MV-4-11 (cell line): ENCODE measurements around the gene ZNF366.
"Not testable (repeated sequence)": the region's sequence is repeated elsewhere in the genome, so short reads cannot be mapped to it uniquely, and the experiment has no call there.

Source experiments
- DNase-seq: peaks from one replicate; lab custom pipeline; 2025; lab: John Stamatoyannopoulos, UW

ZNF366 gene

DNA sequence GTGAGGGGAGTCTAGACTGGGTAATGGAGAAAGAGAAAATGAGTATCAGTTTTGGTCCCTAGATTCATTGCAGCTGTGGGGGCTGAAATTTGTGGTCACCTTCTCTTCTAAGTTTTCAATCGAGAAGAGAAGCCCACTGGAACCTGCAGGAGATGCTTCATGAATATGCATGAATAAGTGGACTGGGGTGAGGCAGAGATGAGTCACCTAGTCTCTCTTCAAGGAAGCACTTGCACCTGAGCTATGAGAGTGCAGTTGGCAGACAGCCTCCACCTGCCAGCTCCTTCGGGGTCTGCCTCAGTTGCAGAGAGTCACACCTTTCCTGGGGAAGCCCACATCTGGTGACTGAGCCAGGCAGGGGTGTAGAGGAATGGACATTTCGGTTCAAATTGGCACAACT is 69.1 kb downstream of the ZNF366 start:
- no peak for DNase-seq

DNA sequence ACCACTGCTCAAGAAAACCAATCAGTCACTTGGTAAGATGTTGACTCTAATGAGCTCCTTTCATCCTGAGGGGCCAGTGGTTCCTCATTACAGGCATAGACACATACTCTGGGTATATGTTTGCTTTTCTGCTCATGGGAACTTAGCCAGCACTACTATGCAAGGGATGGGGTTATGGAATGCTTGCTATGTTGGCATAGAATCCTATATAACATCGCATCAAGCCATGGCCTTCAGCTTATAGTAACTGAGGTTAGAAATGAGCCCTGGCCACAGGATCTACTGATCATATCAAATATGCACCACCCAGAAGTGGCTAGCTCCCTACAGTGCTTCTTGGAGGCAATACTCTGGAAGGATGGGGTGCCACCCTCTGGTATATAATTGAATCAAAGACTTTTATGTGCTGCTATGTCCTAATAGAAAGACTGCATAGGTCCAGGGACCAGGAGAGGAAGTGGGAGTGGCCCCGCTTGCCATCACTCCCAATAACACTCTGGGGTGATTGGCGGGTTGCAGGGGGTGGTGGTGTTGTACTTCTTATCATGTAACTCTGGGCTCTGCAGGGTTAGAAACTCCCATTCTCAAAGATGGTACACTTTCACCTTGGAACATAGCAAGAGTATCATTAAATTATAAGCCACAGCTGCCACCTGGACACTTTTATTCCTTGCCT is 70.3 kb downstream of the ZNF366 start:
- peak; percentile 38 for DNase-seq

DNA sequence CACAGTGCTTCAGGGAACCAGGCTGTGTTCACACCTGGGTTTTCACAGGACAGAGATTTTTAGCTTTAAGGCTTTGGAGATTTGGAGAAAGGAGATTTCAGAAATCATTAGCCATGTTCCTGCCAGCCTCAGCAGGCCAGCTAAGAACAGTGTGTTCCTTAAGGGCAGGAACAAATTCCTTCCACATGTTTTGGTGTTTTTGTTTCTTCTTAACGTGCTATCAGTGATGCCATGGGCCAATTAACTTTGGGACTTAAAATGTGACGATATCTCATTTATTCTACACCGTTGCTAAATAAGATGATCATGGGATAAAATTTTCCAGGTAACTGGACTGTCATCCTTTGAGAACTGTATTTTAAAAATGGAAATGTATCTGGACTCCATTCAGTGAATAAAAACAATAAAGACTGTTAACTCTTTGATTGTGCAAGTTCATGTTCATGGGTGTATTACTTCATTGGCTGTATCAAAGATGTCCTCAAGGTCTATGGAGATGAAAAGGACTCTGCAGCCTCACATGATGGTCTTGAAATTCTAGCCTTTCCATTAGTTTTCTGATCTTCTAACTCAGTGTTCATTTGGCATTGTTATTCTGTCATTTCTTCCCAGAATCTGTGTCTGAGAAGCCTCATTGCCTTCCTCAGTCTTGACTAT is 72.3 kb downstream of the ZNF366 start:
- DNase-seq: no peak

DNA sequence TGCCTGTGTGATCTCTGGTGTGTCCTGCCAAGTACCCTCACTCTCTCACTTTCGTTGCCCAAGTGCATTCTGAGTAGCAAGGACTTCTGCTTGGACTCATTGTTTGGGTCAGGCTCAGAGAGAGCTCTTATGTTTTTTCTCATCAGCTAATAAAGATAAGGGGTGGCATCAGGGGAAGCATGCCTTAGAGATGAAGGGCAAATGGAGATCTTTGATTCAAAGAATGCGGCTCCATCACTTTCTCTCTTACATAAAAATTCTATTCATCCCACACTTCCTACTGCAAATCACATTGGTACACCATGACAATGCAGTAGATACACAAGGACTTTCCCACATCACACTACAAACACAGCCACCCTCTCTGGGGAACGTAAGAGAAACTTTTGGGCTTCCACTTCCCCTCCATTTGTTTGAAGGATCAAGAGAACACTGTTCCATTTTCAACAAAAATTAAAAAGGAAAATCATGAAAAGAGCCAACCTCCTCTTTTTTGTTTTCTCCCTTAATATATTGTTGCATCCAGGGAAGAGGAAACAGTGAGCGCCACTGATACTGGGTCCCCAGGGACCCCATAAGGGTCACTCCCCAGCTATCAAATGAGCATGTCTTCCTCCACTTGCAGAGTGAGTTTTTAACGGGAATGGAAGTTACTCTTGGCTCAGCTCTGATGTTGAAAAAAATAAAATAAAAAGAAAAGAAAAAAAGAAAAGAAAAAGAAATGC is 73.0 kb downstream of the ZNF366 start:
- no peak for DNase-seq

DNA sequence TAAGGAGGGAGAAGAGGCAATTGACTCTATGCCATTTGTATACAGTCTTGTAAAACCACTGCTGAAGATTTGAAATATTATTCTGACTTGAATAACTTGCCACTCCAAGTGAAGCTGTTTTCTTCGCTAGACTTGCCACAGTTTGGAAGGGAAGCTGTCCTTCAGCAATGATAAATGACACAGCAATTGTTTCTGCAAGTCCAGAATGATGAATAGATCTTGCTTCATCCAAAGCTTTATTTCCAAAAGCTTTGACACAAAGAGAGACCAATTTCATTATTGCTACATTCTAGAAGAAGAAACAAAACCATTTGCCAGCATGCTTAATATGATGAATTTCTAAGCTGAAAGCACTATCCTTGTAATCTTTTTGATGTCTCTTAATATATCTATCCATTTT is 73.7 kb downstream of the ZNF366 start:
- DNase-seq: peak; percentile 57

DNA sequence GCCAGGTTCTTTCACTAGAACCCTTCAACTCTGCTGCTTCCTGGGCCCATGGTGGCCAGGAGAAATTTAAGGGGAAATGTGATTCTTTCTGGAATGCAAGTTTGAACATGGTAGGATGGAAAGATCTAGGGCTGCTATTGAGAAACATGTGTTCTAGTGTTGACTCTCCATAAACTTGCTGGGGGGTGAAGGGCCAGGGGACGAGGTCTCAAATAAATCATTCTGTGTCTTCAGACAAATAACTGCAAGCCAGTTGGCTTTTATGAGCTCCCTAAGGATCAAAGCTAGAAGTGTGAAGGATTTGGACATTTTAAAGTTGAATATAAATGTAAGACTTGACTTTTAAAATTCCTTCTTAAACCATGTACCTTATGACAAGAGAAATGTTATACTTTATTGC is 78.5 kb downstream of the ZNF366 start:
- no peak for DNase-seq

DNA sequence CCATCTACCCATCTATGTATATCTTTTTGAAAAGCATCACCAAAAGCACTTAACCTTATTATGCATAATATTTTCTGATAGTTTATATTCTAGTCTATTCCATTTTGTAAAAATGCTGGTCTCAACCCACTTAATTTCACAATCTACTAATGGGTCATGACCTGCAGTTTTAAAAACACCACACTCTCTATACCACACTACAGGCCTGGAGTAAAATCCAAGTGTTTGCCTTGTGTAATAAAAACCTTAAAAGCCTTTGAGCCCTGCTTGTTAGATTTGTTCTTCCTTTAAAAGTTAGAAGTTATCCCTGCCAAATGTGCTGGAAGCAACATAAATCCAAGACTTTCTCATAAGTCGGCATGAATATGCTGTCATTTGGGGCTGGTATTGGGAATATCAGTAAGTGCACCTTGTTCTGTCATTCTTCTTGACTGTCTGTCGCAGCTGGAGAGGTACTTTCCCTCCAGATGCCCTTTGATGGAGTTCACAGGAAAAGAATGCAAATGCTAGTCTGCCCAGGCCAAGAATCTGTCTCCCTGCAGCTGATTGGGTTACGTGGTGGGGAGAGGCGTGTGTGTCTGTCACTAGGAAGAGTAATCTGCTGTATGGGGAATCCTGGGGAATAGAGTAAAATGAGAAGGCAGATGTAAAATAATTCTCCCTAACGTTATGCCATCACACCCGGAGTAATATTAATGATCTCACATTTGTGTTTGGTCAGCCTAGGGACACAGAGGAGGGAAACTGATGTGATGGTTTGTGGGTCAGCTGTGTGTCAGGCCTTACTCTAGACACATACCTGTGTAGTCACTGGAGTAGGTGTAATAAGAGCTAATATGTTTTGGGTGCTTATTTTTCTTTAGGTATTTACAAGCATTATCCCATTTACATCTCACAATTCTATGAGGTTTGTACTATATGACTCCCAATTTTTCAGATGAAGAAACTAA is 79.4 kb downstream of the ZNF366 start:
- no peak for DNase-seq

DNA sequence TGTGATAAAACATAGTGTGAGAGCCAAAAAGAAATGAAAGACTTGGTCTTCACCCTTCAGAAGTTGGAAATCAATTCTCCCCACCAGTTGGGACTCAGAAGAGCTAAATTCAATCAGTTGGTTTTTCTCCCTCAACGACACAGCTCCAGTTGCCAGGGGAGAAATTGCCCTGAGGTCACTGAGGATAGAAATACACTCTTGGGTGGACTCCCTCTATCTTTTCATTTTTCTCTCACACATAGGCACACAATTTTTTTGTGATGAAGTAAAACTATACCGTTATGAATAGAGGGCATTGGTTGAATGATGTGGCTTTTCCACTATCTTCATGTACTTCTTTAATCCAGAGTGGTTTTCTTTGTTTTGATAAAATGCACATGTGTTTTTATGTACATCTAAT is 80.2 kb downstream of the ZNF366 start:
- DNase-seq: no peak

DNA sequence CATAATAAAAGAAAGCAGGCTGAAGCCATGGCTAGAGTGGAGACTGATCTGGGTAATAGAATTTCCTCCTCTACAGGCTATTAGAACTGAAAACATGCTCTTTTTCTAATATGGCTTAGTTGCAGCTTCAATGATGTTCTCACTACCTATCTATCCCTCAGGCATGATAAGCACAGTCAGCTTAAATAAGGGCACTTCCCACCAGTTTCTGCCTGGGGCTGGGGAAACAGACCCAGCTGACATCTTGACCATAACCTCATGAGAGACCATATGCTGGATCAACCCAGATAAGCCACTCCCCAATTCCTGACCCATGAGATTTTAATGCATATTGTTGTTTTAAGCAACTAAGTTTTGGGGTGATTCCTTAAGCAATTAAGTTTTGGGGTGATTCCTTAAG is 81.2 kb downstream of the ZNF366 start:
- DNase-seq: no peak

DNA sequence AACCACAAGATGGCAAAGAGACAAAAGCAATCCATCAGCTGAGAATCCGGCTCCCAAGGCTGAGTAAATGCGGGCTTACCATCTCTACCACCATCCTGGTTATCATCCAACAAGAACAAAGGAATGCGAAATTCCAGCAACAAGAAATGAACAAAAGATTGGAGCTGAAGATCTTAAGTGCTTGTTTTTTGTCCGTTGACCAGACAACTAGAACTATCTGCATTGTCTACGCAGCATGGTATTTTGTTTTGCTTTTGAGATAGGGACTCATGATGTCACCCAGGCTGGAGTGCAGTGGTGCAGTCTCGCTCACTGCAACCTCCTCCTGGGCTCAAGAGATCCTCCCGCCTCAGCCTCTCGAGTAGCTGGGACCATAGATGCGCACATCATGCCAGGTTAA is 88.9 kb downstream of the ZNF366 start:
- no peak for DNase-seq

DNA sequence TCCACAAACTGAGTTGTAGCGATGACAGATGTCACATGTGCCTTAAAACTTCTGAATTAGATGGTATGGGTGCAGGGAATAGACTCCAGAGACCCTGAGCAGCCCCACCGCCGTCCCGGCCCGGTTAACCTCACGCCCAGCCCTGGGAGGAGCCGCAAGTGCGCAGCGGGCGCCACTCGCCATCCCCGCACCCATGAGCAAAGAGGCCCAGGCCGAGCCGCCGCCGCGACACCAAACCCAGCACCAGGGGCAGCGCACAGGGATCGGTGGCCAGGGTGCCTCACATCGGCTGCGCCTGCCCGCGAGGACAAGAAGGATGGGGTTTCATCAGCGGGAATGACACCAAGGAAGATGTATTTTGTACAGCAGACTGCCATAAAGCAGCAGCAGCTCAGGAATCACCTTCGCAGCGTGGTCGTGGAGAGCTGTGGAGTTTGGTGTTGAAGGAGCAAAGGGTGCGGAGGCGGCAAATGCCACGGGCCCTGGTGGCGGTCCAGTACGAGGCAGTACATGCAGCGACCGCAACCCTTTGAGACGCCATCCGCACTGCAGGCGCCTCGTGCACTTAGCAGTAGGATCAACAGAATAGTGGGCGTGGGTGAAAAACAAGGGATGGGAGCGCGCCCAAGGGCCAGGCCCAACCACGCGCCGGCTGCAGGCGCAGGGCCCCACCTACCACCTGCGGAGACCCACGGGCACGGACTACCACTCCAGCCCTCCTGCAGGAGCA is 89.7 kb downstream of the ZNF366 start:
- DNase-seq: no peak

DNA sequence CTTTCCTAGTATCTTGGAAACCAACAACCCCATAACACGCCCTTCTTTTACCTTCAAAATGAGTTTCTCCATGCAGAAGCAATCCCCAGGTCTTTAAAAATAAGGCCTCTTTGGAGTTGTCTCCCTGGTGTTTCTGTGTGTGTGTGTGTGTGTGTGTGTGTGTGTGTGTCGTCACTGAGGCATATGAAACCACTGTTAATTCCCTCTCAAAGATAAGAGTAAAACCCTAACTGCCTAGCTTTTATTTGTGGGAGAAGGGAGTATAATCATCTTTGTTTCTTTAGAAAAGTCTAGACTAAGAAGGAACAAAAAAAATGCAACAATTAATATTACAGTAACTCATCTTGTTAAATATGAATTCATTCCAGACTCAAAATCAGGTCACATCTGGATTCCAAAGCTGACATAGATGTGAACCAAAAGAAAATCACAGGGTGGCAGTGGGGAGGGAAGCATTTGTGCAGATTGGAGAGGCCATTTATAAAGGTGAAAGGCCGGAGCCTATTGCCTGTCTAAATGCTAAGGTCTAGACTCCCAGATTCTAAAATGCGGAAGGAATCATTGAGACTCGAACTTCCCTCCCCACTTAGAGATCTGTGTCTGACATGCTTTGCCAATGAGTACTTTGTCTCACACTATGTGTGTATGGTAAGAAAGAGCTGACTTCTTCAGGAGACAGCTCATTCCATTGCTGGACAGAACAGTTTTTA is 91.4 kb downstream of the ZNF366 start:
- DNase-seq: no peak

DNA sequence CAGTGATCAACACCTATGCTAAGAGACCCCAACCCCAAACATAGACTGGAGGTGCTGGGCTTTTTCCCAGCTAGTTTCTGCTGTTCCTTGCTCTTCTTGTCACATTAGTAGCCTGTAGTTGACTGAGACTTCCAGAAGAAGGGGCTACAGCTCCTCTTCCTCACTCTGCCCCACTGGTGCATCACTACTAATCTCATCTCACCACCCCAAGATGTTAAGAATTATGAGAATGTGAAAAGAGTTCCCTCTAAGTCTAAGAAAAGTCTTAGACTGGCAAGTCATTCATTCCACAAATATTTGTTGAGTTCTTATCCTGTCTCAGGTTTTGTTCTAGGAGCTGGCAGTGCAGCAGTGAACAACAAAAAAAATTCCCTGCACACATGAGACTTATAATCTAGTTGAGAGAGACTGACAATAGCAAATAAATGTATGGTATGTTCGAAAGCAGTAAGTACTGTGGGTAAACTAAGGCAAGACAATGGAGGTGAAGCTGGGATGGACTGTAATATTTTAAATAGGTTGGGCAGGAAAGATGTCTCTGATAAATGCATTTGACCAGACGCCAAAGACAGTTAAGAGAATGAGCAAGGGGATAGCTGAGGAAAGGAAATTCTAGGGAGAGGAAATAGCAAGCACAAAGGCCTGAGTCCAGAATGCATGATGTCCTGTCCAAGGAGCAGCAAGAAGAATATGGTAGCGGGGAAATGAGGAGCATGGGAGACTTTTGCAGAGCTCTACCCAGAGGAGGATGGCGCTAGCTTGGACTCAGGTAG is 94.7 kb downstream of the ZNF366 start:
- no peak for DNase-seq

DNA sequence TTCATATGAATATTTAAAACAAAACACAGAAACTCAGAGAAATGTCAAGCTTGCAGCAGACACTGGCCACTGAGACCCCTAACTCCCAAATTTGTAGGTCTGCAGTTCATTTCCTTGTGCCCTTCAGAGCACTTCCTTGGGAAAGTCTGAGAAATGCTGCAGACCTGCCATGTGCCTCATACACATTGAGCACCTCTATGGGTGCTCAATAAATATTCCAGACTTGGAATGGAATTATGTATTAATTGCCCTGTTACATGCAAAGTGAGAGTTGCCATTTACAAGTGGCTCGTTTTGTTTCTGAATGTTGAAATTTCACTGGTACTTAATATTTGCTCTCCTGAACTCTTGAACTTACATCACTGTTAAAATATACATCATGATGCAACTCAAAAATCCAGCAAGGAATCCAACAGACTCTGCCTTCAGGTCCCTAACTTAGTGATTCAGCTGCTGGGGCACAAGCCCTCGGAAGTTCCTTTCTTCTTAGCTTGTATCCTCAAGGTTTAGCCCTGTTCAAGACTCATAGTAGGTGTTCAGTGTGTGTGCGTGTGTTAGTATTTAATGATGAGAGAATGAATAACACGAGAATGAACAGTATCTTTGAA is 96.4 kb downstream of the ZNF366 start:
- DNase-seq: no peak

DNA sequence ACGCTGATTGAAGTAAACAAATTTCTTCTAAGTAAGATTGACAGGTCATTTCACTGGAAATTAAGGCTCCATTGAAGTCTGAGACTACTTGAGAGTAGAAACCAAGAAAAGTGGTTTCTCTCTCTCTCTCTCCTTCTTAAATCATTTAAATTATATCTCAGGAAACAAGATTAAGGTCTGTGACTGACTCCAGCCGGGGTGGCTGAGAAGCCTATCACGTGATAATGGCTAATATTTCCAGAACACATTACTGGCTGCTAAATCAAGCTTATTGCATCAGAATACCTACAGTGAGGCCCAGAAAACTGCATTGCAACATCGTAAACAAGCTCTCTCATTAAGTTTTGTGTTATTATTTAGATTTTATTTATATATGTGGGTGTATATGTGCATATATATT is 98.6 kb downstream of the ZNF366 start:
- DNase-seq: no peak

DNA sequence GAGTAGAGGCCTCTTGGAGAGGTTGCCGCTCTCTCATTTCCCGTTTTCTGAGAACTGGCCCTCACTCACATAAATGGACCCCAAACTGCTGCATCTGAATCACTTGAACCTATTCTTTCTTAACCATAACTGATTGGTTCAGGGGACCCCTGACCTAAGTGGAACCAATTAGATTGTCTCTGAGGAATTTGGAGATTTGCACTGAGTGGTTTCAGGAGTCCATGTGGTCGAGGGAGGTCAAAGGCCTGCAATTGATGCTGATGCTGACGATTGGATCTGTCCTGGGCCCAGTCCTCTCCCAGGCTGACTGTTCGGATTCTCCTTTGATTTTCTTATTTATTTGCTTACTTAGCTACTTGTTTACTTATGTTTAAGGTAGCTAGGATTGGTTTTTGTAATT is 99.1 kb downstream of the ZNF366 start:
- DNase-seq: peak; percentile 20

DNA sequence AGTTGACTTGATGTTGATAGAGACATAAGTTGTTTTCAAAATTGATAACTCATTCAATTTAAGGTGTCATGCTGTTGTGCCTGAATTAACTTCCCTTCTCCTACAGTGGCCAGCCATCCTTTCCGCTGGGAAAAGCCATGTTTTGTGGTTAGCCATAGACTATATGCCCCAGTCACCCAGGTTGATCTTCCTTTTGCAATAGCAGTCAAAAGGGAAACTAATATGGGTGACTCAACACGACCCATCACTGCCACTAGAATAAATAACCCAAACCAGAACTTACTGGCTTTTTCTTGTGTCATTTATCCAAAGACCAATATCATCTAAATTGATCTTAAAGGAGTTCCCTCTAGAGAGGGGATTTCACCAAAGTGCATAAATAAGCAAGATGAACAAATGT is 99.7 kb downstream of the ZNF366 start:
- DNase-seq: peak; percentile 48

DNA sequence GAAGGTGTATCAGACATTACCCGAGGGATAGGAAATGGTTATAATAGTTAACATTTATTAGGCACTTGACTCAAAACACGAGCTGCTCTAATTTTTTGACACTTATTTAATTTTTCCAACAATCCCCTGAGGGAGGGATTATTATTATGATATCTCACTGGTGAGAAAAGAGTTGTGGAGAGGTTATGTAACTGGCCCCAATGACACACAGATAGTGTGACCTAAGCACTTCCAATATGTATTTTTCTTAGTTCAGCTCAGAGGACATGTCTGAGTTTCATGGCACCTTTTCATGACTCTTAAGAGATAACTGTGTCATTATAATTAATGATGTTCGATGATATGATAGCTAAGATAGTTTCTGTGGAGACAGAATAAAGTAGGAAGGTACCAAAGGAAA is 100.1 kb downstream of the ZNF366 start:
- no peak for DNase-seq

DNA sequence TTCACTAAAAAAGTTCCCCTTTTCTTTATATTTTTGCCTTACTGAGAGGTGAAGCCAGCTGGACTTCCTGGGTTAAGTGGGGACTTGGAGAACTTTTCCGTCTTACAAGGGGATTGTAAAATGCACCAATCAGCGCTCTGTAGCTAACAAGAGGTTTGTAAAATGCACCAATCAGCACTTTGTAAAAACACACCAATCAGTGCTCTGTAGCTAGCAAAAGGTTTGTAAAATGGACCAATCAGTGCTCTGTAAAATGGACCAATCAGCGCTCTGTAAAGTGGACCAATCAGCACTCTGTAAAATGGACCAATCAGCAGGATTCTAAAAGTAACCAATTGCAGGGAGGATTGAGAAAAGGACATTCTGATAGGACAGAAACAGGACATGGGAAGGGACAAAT is 102.4 kb downstream of the ZNF366 start:
- not testable (repeated sequence) for DNase-seq
